LNCaP clone FGC (cell line): ENCODE measurements around the gene RNU6-9.

Source experiments
- DNase-seq: peaks from one replicate; pipeline ENCODE4 v3.0.0-alpha.2; 2011; ENCODE audit warnings: low read depth
- H3K4me3 ChIP-seq: 2 replicates; pipeline ENCODE4 v1.5.1; 2011; ENCODE audit warnings: mild to moderate bottlenecking, low read depth, low read length, control low read depth
- TF ChIP-seq, protein P1 (sequence below): IDR thresholded peaks from 2 replicates; pipeline ENCODE4 v1.5.1; 2012; ENCODE audit warnings: mild to moderate bottlenecking; ENCODE audit not compliant: control insufficient read depth, insufficient read depth; ENCODE audit errors: extremely low read depth

Gene RNU6-9

DNA sequence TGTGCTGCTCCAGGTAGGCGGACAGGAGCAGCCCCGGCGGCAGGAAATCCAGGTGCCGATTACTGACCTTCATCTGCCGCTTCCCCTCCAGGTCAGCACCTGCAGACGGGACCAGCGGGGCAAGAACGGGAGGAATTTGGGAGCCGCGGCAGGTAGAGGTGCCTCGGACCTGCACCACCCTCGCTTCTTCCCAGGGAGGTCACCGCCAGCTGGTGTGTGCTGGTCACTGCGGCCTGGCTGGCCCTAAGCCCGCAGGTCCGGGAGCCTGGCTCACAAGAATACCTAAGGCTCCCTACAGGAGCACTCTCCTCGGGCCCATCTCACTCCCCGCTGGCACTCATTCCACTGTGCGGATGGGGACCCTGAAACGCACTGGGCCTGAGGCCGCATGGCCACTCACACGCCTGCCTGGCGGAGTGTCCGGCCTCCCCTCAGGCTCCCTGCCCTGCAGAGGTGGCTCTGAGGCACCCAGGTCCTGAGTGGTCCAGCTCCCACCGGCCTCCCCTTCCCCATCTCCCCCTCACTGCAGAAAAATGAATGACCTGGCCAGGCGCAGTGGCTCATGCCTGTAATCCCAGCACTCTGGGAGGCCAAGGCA is 4.3 kb downstream of the RNU6-9 start:
- DNase-seq: no peak
- H3K4me3 ChIP-seq: no peak overlapping the region
- TF ChIP-seq, protein P1, sequence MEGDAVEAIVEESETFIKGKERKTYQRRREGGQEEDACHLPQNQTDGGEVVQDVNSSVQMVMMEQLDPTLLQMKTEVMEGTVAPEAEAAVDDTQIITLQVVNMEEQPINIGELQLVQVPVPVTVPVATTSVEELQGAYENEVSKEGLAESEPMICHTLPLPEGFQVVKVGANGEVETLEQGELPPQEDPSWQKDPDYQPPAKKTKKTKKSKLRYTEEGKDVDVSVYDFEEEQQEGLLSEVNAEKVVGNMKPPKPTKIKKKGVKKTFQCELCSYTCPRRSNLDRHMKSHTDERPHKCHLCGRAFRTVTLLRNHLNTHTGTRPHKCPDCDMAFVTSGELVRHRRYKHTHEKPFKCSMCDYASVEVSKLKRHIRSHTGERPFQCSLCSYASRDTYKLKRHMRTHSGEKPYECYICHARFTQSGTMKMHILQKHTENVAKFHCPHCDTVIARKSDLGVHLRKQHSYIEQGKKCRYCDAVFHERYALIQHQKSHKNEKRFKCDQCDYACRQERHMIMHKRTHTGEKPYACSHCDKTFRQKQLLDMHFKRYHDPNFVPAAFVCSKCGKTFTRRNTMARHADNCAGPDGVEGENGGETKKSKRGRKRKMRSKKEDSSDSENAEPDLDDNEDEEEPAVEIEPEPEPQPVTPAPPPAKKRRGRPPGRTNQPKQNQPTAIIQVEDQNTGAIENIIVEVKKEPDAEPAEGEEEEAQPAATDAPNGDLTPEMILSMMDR: no peak

DNA sequence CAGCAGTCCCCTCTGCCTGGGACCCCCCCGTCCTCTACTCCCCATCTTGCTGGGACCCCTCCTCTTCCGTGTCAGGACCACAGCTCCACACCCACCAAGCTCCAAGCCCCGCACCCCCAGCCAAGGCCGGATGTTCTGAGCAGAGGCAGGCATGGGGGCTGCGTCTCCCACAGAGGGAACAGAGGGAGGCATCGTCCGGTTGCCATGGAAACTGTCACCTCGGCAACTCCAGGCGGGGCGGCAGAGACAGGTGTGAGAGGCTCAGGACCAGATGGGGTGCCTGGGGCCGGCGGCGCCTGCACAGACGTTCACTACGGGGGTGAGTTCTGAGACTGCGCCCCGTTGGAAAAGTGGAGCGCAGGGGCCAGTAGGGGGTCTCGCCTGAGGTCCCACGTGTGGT is 5.4 kb downstream of the RNU6-9 start:
- TF ChIP-seq, protein P1: no peak
- no peak overlapping the region for H3K4me3 ChIP-seq
- no peak for DNase-seq

DNA sequence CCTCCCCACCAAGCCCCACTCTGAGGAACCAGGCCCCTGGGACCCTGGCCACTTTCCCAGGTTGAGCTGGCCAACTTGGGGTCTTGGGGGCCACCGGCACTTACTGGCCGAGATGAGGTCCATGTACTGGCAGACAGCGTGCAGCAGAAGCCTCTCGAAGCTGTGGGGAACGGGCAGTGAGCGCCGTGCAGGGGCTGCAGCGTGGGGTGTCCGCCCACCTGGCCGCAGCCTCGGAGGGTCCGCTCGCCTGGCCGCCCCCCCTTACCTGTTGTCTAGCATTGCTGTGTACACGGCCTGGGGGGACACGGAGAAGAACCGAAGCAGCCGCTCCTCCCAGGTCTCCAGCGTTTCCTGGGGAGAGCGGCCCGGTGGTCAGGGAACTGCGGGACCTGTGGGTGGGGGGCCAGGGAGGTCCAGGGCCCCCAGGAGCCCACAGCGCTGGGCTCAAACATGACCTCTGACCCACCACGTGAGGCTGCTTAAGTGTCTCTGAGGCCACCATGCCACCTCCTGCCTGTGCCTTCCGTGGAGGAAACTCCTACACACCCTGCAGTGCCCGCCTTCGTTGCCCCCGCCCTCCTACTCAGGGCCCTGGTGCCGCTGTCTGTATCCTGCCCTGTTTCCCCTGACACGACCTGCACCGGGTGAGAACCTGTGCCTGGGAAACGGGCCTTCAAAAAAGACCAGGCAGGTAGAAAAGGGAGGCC is 6.2 kb downstream of the RNU6-9 start:
- no peak overlapping the region for H3K4me3 ChIP-seq
- no peak for DNase-seq
- TF ChIP-seq, protein P1: no peak

DNA sequence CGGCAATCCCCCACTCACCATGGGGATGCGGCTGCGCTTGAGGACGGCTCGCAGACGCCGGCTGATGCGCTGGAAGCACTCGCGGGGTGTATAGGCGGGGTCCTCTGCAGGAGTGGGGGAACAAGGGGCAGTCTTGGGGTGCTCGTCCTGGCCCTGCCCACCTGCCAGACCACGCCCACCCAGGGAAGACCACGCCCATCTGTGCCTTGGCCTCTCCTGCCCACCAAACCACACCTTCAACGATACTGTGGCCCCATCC is 6.7 kb downstream of the RNU6-9 start:
- TF ChIP-seq, protein P1: no peak
- no peak overlapping the region for H3K4me3 ChIP-seq
- DNase-seq: no peak

DNA sequence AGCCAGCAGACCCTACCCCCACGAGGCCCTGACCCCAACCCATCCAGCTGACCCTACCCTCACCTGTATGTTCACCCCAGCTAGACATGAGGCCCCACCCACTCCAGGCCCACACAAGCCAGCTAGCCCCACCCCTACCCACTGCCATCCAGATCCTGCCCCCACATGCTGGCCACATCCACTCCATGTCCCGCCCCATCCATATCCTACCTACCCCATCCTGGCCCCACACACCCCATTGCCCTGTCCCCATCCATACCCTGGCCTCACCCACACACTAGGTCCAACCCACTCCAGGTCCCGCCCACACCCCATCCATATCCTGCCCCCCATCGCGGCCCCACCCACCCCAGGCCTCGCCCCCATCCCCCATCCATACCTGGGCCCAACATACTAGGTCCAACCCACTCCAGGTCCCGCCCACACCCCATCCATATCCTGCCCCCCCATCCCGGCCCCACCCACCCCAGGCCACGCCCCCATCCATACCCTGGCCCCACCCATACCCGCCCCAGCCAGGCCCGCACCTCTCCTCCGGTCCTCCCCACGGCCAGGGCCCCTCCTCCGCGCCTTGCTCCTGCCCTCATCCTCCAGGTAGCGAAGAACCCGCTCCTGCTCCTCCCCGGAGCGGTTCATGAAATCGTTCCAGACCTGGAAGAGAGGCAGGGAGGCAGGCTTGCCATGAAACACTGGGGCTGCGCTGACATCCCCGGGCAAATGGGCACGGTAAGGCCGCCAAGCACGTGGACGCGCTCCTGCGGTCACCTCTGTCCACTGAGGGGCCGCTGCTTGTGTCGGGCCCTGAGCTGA is 7.2 kb downstream of the RNU6-9 start:
- H3K4me3 ChIP-seq: no peak overlapping the region
- TF ChIP-seq, protein P1: no peak
- no peak for DNase-seq

DNA sequence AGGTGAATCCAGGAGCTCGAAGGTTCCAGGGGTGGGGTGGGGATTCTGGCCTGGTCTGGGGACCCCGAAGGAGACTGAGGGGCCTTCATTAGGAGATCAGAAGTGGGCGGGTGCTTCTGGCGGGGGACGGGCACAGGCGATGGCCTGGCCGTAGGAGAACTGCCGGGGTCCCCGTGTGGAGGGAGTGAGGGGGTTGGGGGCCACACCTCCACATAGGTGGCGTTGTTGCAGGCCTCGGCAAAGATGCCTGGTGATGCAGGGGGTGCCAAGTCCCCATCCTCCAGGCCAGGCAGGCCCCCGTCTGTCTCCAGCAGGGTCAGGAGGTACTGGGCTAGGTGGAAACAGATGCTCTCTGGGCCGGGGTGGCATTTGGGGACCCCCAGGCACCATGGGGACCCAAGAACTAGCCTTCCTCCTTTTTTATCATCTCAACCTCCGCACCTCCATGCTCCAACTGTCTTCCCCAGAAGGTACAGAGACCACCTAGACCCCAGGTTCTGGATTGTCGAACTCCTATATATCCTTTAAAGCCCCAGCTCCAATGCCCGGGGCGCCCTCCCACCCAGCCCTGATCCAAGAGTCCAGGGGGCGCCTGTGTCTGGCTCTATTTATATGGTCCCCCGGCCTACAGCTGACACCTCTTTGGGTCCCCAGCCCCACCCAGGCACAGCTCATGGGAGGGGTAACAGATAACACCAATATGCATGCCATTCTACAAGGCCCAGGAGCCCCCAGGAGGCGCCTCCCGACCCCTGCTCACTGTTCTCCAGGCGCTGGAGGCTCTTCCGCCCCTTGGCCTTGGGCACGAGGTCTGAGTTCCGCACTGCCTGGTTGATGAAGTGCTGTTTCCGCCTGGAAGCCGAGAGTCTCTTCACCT is 8.2 kb downstream of the RNU6-9 start:
- TF ChIP-seq, protein P1: no peak
- no peak for DNase-seq
- no peak overlapping the region for H3K4me3 ChIP-seq
